Subcutaneous adipose tissue (tissue), 4 donors: ENCODE results near the gene TAP2. TPM values are rescaled to one million over a fixed set of nuclear protein-coding genes. Genes with fewer than 3 reads are reported as not detected.

Experiments
- total RNA-seq, 4 donors: library from RNA; depleted of rRNA; stranded (reverse); fragments of >200 nt; gene quantifications; one replicate each; pipeline ENCODE4 v1.1.0, GENCODE V29; 2016
- TF ChIP-seq, protein P1 (sequence below): fragments of 450-650 bp; IDR thresholded peaks from one replicate; pipeline ENCODE4 v1.5.1; 2016; ENCODE audit warnings: low read depth, mild to moderate bottlenecking, control low read depth, antibody characterized with exemption, moderate library complexity

TAP2 gene
- 10 to 100 TPM in 1 of 4 donors, 1 to 10 TPM in 3; 8.4 to 35.8 (median 9.6) TPM for total RNA-seq

DNA sequence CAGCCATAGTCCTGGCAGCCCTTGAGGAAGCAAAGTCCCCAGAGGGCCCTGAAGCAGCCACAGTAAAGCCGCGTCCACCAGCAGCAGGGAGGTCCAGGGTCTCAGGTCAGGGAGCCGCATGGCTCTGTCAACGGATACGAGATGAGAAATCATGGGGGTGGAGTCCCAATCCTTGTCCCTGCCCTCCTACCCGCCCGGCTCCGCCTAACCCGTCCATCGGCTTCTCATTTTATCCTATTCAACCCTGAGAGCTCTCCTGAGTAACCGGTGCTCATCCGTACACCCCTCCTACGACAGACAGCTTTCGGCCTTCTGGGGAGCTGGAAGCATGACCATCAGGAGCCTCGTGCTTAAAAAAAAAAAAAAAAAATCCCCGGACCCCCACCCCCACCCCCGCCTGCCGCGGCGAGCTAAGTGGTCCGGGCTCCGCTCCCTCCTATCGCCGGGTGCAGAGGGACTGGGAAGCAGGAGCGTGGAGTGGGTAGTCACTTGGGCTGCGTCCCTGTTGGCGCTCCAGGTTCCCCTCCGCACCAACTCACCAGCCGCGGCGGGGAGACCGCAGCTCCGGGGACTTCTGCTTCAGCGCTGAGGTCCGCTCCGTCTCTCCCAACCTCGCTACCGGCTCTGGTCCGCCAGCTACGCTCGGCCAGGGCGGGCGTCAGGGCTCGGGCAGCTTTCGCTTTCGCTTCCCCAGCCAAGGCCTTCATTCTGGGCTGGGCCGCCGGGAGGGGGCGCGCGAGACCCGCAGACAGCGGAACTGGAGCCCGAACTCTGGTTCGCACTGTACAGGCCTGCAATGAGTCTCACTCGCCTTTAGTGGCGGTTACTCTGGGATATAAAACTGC, at the start of gene TAP2:
Gene TAP2 (minus strand): TSS at position 626 of the 845 bp plus-strand sequence. CDS start 506 bp downstream, at position 120.
- TF ChIP-seq, protein P1, sequence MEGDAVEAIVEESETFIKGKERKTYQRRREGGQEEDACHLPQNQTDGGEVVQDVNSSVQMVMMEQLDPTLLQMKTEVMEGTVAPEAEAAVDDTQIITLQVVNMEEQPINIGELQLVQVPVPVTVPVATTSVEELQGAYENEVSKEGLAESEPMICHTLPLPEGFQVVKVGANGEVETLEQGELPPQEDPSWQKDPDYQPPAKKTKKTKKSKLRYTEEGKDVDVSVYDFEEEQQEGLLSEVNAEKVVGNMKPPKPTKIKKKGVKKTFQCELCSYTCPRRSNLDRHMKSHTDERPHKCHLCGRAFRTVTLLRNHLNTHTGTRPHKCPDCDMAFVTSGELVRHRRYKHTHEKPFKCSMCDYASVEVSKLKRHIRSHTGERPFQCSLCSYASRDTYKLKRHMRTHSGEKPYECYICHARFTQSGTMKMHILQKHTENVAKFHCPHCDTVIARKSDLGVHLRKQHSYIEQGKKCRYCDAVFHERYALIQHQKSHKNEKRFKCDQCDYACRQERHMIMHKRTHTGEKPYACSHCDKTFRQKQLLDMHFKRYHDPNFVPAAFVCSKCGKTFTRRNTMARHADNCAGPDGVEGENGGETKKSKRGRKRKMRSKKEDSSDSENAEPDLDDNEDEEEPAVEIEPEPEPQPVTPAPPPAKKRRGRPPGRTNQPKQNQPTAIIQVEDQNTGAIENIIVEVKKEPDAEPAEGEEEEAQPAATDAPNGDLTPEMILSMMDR, result no peak

DNA sequence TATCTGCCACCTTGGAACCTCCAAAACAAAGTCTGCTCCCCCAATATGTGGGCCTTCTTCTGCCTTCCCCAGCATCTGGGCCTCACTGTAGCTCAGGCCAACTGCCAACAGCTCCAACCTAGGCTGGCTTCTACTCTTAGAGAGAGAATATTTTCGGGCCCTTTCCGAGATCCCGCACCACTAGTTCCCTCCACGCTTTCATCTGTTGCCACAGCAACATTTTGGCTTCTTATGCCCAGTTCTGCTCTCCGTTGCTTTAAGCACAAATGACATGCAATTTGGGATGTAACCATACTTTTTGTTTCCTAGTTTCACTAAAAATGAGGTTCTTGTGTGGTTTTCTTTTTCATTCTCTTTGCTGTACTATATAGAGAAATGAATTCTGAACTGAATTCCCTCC, 49.1 kb upstream of the TAP2 start:
- TF ChIP-seq, protein P1, result no peak

DNA sequence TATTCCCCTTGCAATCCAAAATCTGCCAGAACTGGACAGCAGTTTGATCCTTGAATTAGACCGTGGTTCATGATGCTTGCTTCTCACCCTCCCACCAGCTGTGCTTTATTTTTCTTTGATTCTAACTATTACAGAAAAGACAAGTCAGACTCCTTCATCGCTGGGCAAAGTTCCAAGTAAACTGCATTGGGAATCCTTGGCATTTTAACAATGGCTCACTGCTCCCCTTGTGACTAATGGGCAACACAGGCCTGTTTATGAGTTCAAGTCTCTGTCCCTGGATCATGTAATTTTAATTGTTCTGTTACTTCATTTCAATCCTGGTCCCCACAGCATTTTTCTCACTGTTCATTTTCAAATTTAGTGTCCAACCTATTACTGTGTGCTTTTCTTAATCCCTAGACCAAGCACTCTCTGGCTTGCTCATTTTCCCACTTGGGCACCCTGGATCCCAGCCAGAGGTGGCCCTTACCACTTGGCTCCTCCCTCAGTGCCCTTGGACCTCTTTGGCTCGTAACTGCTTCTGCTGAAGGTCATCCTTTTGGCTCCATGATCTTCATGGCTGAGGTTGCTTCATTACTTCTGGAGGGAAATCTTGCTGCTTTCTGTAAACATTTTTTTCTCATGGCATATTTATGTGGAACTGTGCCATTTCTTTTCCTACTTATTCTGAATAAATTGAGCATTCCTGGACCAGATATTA, 48.3 kb upstream of the TAP2 start:
- TF ChIP-seq, protein P1, result no peak

DNA sequence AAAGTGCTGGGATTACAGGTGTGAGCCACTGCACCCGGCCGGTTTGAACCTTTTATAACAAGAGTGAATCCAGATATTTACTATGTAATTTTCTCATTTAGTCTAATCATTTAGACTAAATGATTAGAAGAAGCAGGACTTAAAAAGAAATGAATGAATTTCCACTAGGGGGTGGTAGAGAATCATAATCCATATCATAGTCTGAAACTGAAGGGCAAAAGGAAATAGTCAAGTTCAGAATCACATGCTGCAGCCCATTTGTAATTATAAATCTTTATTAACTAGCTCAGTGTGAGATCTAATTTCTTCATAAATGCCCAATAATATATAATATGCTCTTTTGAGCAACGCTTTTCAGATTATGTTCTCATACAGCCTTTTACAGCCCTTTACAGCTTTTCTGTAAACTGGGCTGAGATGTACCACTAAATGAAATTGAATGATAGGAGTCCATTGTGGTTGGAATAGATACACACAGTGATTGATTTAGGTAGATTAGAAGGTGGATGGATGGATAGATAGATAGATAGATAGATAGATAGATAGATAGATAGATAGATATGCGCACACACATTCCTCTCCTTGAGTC, 47.3 kb upstream of the TAP2 start:
- TF ChIP-seq, protein P1, result no peak

DNA sequence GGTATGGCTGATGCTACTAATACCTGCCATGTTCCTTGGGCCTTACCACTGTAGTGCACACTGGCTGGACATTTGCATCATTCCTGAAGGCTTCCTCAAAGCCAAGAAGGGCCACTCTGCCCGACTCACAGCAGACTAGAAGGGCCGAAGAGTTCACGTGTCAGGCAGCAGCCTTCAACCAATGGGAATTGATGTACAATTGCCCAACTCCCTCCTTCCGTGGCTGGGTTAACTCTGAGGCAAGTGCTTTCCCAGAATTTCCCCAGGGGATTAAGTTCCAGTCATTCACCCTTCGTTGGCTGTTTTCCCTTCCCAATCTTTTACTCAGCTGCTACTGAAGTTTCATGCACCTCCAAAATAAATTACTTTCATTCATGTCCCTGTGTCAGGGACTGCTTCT, 45.2 kb upstream of the TAP2 start:
- TF ChIP-seq, protein P1, result no peak

DNA sequence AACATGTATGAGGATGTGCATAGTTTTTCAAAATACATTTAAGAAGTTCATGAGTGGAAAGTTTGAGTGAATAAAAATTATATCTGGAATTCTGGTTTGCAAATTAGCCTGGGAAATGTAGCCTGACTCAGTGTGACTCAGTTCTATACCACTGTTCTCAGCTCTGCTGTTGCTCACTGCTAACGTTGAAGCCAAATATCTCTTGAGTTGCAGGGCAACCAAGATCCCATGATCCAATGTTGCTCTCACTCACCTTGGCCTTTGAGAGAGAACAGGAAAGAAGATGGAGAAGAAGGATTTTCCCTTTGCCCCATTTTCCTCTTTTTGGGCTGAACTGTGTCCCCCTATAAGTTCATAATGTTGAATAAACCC, 44.3 kb upstream of the TAP2 start:
- TF ChIP-seq, protein P1, result no peak

DNA sequence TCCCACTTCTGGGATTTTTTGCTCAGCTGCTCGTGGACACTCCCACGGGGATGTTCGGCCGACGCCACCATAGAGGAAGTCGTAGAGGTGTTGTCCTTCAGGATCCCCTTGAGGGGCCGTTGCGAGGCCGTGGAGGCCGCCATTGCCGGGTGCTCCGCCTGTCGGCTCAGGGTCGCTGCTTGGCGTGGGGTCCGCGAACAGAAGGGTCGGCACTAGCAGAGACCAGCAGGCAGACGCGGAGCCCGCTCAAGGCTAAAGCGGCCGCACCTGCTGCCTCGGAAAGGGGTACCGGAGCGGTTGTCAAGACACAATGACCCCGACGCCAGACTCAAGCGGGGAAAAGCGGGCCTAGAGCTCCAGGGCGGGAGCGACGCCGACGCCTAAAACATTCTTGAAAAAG, 41.2 kb upstream of the TAP2 start:
- TF ChIP-seq, protein P1, result no peak
